ENCODE data around the gene RAB15. TPM values are rescaled to one million over a fixed set of nuclear protein-coding genes. Genes with fewer than 3 reads are reported as not detected.

Gene RAB15
- total RNA-seq, 1 donor from 2014 or later: 16.5 TPM

- Mint-ChIP-seq H3K4me1 (peaks cover 9% of the 10 kb centered on the region), H3K36me3 (ENCODE audit: low read depth) (no peaks in the 10 kb centered on the region), H3K27me3 (ENCODE audit: low read depth) (peaks cover 19% of the 10 kb centered on the region), H3K9me3 (no peaks in the 10 kb centered on the region), H3K4me3 (peak overlapping the region; percentile 90), H3K27ac (ENCODE audit: unreplicated experiment) (no peak overlapping the region)
- no peak for DNase-seq (ENCODE audit: low read depth, low spot score)
- TF ChIP-seq CTCF (conservative IDR thresholded peaks at IDR 0.05): no peak
These were observed 2.1 kb downstream of the RAB15 start for GRCh38 chr14:64970041-64970440.

GRCh38 chr14:64968651-64969050 is 3.5 kb downstream of the RAB15 start:
- no peak overlapping the region for H3K4me3 Mint-ChIP-seq
- H3K27ac Mint-ChIP-seq (ENCODE audit: unreplicated experiment): no peak overlapping the region
- peaks cover 4% of the 10 kb centered on the region for H3K4me1 Mint-ChIP-seq

DNA sequence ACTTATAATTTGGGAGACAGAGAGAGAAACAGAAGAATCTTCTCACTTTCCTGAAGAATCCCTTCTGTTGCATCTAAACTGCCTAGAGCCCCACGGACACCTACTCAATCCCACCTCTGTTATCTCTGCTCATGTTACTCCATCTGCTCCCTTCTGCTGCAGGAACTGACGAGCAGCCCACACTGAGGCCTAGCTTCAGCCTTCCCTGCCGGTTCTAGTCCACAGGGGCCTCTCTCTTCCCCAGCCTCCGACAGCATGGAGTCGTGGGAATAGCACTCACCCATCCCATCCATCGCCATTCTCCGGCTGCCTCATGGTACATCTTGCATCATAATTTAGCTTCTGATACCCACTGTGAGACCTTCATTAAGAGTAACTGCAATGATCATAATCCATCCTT is 4.0 kb downstream of the RAB15 start:
- no peaks in the 10 kb centered on the region for H3K36me3 Mint-ChIP-seq (ENCODE audit: low read depth)
- H3K27ac Mint-ChIP-seq (ENCODE audit: unreplicated experiment): no peak overlapping the region
- peaks cover 13% of the 10 kb centered on the region for H3K27me3 Mint-ChIP-seq (ENCODE audit: low read depth)
- no peak overlapping the region for H3K4me3 Mint-ChIP-seq
- peaks cover 4% of the 10 kb centered on the region for H3K4me1 Mint-ChIP-seq
- DNase-seq (ENCODE audit: low read depth, low spot score): no peak
- no peak for TF ChIP-seq CTCF (conservative IDR thresholded peaks at IDR 0.05)
- H3K9me3 Mint-ChIP-seq: no peaks in the 10 kb centered on the region

More at GRCh38 chr14:64968651-64969050, 3.5 kb downstream of the RAB15 start:
- Mint-ChIP-seq H3K36me3 (ENCODE audit: low read depth) (no peaks in the 10 kb centered on the region), H3K9me3 (no peaks in the 10 kb centered on the region), H3K27me3 (ENCODE audit: low read depth) (peaks cover 15% of the 10 kb centered on the region)
- no peak for TF ChIP-seq CTCF (conservative IDR thresholded peaks at IDR 0.05)
- no peak for DNase-seq (ENCODE audit: low read depth, low spot score)

DNA sequence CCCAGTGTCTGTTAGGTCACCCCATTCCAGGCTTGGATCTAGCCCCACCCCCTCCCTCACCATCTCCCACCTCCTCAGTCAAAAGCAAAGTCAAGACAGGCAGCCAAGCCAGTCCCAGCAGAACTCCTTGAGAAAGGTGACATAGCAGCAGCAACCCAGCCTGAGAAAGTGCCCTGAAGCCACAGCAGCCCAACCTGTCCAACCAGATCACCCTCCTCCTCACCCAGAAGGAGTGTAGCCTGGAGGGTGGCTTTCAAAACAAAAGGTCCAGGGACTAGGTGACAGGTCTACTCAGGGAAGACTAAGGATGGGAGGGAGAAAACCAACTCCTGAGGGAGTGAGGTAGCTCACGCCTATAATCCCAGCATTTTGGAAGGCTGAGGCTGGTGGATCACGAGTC is 5.2 kb downstream of the RAB15 start:
- H3K27ac Mint-ChIP-seq (ENCODE audit: unreplicated experiment): no peak overlapping the region
- no peak for DNase-seq (ENCODE audit: low read depth, low spot score)
- no peak for TF ChIP-seq CTCF (conservative IDR thresholded peaks at IDR 0.05)
- peaks cover 6% of the 10 kb centered on the region for H3K27me3 Mint-ChIP-seq (ENCODE audit: low read depth)
- H3K4me3 Mint-ChIP-seq: no peak overlapping the region
- H3K9me3 Mint-ChIP-seq: no peaks in the 10 kb centered on the region
- H3K4me1 Mint-ChIP-seq: peaks cover 4% of the 10 kb centered on the region
- no peaks in the 10 kb centered on the region for H3K36me3 Mint-ChIP-seq (ENCODE audit: low read depth)

- Mint-ChIP-seq H3K27ac (ENCODE audit: unreplicated experiment) (no peak overlapping the region), H3K4me3 (peak overlapping the region; percentile 9), H3K4me1 (peaks cover 4% of the 10 kb centered on the region), H3K9me3 (no peaks in the 10 kb centered on the region), H3K36me3 (ENCODE audit: low read depth) (no peaks in the 10 kb centered on the region), H3K27me3 (ENCODE audit: low read depth) (no peaks in the 10 kb centered on the region)
- no peak for TF ChIP-seq CTCF (conservative IDR thresholded peaks at IDR 0.05)
- no peak for DNase-seq (ENCODE audit: low read depth, low spot score)
These were observed 6.7 kb downstream of the RAB15 start for GRCh38 chr14:64965356-64966000.

Measured in neural crest cell (in vitro differentiated cells).